ENCODE measurements around the gene CDC42BPA.

- TF ChIP-seq POLR2A (IDR thresholded peaks at IDR 0.05) (no peak), CTCF (IDR thresholded peaks at IDR 0.05) (no peak)
Observed at GRCh38 chr1:226954777-226955176, 363.5 kb downstream of the CDC42BPA start.
